ENCODE results near the gene GDA. TPM values are rescaled to one million over a fixed set of nuclear protein-coding genes. Genes with fewer than 3 reads are reported as not detected.

The GDA gene
- total RNA-seq, 2 donors from 2014 or later: 22.2 to 23.0 TPM

DNA sequence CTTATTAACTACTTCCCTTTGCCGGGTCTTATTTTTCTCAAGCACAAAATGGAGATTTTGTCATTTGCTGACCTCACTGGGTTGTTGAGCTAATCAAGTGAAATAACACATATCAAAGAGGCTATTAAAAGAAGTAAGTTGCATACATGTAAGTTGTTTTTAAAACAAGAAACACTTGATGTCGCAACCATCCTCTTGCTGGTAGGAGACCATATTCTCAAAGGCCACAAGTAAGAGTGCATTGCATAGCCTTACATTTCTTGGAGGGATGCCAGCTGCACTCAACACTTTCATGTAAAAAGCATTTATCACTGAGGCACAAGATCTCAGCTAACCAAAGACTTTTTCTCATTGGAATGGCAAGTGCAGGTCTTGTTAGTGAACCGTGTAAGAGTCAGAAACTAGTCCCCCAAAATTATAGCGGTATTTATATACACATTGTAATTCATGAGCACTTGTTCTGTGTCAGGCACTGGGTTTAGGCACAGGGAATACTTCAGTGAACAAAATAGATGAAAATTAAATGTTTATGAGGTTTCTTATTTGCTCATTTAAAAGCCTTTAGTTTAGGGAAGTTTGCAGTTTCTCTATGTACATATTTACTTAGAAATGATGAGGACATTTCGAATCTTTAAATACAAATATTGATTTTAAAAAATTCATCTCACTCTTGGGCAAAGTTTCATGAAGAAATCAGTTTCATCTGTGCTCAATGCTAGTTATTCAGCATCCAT, 143.8 kb downstream of the GDA start:
- TF ChIP-seq, protein P1, sequence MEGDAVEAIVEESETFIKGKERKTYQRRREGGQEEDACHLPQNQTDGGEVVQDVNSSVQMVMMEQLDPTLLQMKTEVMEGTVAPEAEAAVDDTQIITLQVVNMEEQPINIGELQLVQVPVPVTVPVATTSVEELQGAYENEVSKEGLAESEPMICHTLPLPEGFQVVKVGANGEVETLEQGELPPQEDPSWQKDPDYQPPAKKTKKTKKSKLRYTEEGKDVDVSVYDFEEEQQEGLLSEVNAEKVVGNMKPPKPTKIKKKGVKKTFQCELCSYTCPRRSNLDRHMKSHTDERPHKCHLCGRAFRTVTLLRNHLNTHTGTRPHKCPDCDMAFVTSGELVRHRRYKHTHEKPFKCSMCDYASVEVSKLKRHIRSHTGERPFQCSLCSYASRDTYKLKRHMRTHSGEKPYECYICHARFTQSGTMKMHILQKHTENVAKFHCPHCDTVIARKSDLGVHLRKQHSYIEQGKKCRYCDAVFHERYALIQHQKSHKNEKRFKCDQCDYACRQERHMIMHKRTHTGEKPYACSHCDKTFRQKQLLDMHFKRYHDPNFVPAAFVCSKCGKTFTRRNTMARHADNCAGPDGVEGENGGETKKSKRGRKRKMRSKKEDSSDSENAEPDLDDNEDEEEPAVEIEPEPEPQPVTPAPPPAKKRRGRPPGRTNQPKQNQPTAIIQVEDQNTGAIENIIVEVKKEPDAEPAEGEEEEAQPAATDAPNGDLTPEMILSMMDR (IDR thresholded peaks at IDR 0.05): no peak
- H3K9ac ChIP-seq (ENCODE audit: low read depth in 2 of 2, low read length in 2 of 2): peak overlapping the region in 1 of 2 donors; percentile 21
- H3K4me3 ChIP-seq: no peak overlapping the region
- peak; percentile 75 for DNase-seq
- H3K4me1 ChIP-seq: no peaks in the 10 kb centered on the region
- H3K9me3 ChIP-seq: no peaks in the 10 kb centered on the region
- intact Hi-C loops (cut with DNase I): loop anchor here (5.0 to 10.0 kb wide), 2 partner anchors 182 to 299 kb away; no protein-coding TSS in a partner anchor
- peak overlapping the region; percentile 70 for H3K27ac ChIP-seq
- no peaks in the 10 kb centered on the region for H3K27me3 ChIP-seq
- no peaks in the 10 kb centered on the region for H3K36me3 ChIP-seq

DNA sequence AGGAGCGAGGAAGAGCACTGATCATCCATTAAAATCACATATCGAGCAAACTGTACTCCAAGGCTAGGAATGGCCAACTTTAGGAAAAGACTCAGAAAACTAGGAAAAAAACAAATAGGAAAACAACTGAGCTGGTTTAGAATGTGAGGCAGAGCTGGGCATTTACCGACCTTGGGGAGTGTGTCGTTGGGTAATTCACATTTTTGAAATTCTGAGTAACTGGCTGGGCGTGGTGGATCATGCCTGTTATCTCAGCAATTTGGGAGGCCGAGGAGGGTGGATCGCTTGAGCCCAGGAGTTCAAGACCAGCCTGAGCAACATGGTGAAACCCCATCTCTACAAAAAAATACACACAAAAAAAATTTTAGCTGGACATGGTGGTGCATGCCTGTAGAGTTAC, 145.7 kb downstream of the GDA start:
- peak overlapping the region; percentile 70 for H3K27ac ChIP-seq
- H3K9ac ChIP-seq (ENCODE audit: low read depth in 2 of 2, low read length in 2 of 2): peak overlapping the region in 1 of 2 donors; percentile 38
- intact Hi-C loops (cut with DNase I): loop anchor here (5.0 to 10.0 kb wide), 2 partner anchors 180 to 297 kb away; no protein-coding TSS in a partner anchor
- DNase-seq: peak; percentile 63
- H3K36me3 ChIP-seq: no peaks in the 10 kb centered on the region
- H3K27me3 ChIP-seq: no peaks in the 10 kb centered on the region
- TF ChIP-seq, protein P1 (IDR thresholded peaks at IDR 0.05): no peak
- no peaks in the 10 kb centered on the region for H3K4me1 ChIP-seq
- H3K4me3 ChIP-seq: no peak overlapping the region
- no peaks in the 10 kb centered on the region for H3K9me3 ChIP-seq

DNA sequence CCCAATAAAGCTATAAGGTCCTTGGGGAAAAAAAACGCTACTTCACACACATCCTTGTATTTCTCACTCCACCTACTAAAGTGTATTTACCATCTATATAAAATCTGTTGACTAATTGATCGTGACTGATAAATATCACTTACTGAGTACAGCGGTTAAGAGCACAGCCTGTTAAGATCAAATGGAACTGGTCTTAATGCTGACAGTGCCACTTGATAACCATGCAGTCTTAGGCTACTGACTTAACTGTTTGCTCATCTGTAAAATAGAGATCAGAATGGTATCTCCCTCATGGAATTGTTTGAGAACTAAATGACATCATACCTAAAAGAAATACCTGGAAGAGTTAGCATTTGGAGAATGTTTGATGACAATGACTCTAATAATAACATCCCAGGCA, 148.3 kb downstream of the GDA start:
- H3K9me3 ChIP-seq: no peaks in the 10 kb centered on the region
- H3K4me3 ChIP-seq: no peak overlapping the region
- TF ChIP-seq, protein P1 (IDR thresholded peaks at IDR 0.05): no peak
- no peaks in the 10 kb centered on the region for H3K4me1 ChIP-seq
- H3K27me3 ChIP-seq: no peaks in the 10 kb centered on the region
- H3K9ac ChIP-seq (ENCODE audit: low read depth in 2 of 2, low read length in 2 of 2): no peak overlapping the region
- H3K36me3 ChIP-seq: no peaks in the 10 kb centered on the region
- no peak for DNase-seq
- no peak overlapping the region for H3K27ac ChIP-seq
- intact Hi-C loops (cut with DNase I): loop anchor here (10.0 kb wide), 1 partner anchor 177 kb away; no protein-coding TSS in a partner anchor

DNA sequence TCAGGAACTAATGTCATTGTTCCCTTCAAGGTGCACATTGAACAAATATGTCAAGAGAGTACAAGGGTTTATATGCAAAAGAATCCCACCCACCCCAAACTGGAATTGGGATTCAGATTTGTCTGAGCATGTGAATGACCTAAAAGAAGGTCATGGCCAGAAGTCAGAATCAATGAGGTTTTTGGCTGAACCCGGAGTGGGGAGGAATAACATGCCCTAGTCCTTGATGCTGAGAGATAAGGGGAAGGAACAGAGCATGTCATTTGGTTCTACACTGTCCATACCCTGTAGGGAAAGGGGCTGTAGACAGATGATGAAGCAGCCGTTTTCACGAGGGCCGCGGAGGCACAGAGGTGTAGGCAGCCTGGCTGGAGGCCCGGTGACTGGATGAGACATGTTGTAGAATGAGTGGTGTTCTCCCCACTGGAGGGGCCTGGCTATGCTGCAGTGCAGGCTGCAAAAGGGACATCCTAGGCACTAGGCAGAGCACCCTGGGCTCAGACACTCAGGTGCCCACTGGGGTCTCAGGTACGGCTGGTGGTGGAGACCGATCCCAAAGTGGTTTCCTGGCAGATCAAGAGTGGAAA, 149.9 kb downstream of the GDA start:
- Histone ChIP-seq H3K9me3 (no peaks in the 10 kb centered on the region), H3K4me1 (no peaks in the 10 kb centered on the region), H3K9ac (ENCODE audit: low read depth in 2 of 2, low read length in 2 of 2) (no peak overlapping the region), H3K27ac (no peak overlapping the region), H3K4me3 (no peak overlapping the region), H3K36me3 (no peaks in the 10 kb centered on the region), H3K27me3 (no peaks in the 10 kb centered on the region)
- intact Hi-C loops (cut with DNase I): loop anchor here (10.0 kb wide), 1 partner anchor 176 kb away; no protein-coding TSS in a partner anchor
- DNase-seq: no peak
- TF ChIP-seq, protein P1 (IDR thresholded peaks at IDR 0.05): no peak

DNA sequence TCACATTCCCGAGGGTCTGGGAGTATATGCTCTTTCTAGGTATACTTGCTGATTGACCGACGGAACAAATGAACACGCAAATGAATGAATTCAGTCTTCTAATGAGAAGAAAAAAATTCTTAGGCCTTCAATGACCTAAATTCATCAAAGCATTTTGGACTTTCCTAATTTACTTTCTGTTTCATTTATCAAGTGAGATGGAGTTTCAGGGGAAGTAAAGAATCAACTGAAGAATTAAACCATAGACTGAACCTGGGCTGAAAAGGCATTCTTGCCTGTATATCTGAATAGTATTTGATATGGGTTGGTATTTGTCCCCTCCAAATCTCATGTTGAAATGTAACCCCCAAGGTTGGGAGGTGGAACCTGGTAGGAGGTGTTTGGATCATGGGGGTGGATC, 151.6 kb downstream of the GDA start:
- H3K4me3 ChIP-seq: no peak overlapping the region
- no peaks in the 10 kb centered on the region for H3K9me3 ChIP-seq
- DNase-seq: no peak
- TF ChIP-seq, protein P1 (IDR thresholded peaks at IDR 0.05): no peak
- no peak overlapping the region for H3K9ac ChIP-seq (ENCODE audit: low read depth in 2 of 2, low read length in 2 of 2)
- intact Hi-C loops (cut with DNase I): no loop called here
- no peak overlapping the region for H3K27ac ChIP-seq
- no peaks in the 10 kb centered on the region for H3K36me3 ChIP-seq
- H3K4me1 ChIP-seq: no peaks in the 10 kb centered on the region
- H3K27me3 ChIP-seq: no peaks in the 10 kb centered on the region

Other genes with a start within 250 kb of the GDA start
- 10 to 100 TPM; 20.6 to 33.6 TPM for gene ABHD17B, start 238.2 kb upstream of the GDA start, total RNA-seq
- gene C9orf85, start 237.8 kb upstream of the GDA start, total RNA-seq: 10 to 100 TPM; 12.2 to 12.5 TPM
- not detected for gene C9orf57, start 88.8 kb upstream of the GDA start, total RNA-seq
- gene ZFAND5, start 215.8 kb downstream of the GDA start, total RNA-seq: 100 to 1,000 TPM in 1 of 2 donors, 10 to 100 TPM in 1; 86.9 to 164 TPM